Measurements from ENCODE around the gene TFDP2. TPM values are rescaled to one million over a fixed set of nuclear protein-coding genes. Genes with fewer than 3 reads are reported as not detected.

Gene TFDP2
- total RNA-seq, 1 experiment from 2014 or later, result 76.0 TPM

GRCh38 chr3:142159083-142159740, 9.9 kb upstream of the TFDP2 start:
- H3K18ac ChIP-seq (ENCODE audit: insufficient read length, low read depth, low read length), result no peak overlapping the region
- peaks cover 0 to 7% (median 6%) of the 10 kb centered on the region in 3 experiments; a peak in 3 of 7 replicates for H3K36me3 Mint-ChIP-seq (ENCODE audit: insufficient read depth in 1 of 3, low read depth in 3 of 3)
- WGBS (ENCODE audit: extremely low coverage, insufficient read length, low lambda C conversion rate), result no CpG with 5 or more reads among the region's 4 CpGs
- no peaks in the 10 kb centered on the region for H3K23me2 ChIP-seq (ENCODE audit: insufficient read length, low read depth, low read length, poor library complexity, severe bottlenecking)
- H2BK12ac ChIP-seq (ENCODE audit: insufficient read length, low read depth, low read length), result no peak overlapping the region
- no peaks in the 10 kb centered on the region for H3K27me3 ChIP-seq (ENCODE audit: insufficient read depth, low read length)
- no peak overlapping the region for H4K5ac ChIP-seq (ENCODE audit: insufficient read length, low read depth, low read length)
- no peaks in the 10 kb centered on the region for H4K20me1 ChIP-seq (ENCODE audit: control insufficient read depth, insufficient read depth, insufficient read length)
- H2AFZ ChIP-seq (ENCODE audit: low read length), result no peak overlapping the region
- H2BK15ac ChIP-seq (ENCODE audit: low read depth, low read length), result no peak overlapping the region
- no peak overlapping the region for H2BK5ac ChIP-seq (ENCODE audit: insufficient read length, low read length)
- no peak overlapping the region for H3K27ac Mint-ChIP-seq
- H4K8ac ChIP-seq (replicated peaks; ENCODE audit: insufficient read length, low read depth, low read length), result no peak overlapping the region
- no peak overlapping the region for H3K4me3 Mint-ChIP-seq
- no peak overlapping the region for H3K23ac ChIP-seq (ENCODE audit: insufficient read length, low read depth, low read length)
- H3K4ac ChIP-seq (ENCODE audit: low read depth, low read length), result no peak overlapping the region
- no peak overlapping the region for H2BK20ac ChIP-seq (ENCODE audit: low read depth, low read length, poor library complexity, severe bottlenecking)
- H3K9me3 Mint-ChIP-seq, result no peaks in the 10 kb centered on the region
- H2AK5ac ChIP-seq (ENCODE audit: insufficient read length, low read length), result no peak overlapping the region
- H3K79me2 ChIP-seq (ENCODE audit: insufficient read depth, low read length), result no peaks in the 10 kb centered on the region
- H3K4me1 ChIP-seq (ENCODE audit: insufficient read depth, low read length), result no peaks in the 10 kb centered on the region
- no peak overlapping the region for H2BK120ac ChIP-seq (ENCODE audit: low read depth, low read length, poor library complexity, severe bottlenecking)
- TF ChIP-seq, protein P1, sequence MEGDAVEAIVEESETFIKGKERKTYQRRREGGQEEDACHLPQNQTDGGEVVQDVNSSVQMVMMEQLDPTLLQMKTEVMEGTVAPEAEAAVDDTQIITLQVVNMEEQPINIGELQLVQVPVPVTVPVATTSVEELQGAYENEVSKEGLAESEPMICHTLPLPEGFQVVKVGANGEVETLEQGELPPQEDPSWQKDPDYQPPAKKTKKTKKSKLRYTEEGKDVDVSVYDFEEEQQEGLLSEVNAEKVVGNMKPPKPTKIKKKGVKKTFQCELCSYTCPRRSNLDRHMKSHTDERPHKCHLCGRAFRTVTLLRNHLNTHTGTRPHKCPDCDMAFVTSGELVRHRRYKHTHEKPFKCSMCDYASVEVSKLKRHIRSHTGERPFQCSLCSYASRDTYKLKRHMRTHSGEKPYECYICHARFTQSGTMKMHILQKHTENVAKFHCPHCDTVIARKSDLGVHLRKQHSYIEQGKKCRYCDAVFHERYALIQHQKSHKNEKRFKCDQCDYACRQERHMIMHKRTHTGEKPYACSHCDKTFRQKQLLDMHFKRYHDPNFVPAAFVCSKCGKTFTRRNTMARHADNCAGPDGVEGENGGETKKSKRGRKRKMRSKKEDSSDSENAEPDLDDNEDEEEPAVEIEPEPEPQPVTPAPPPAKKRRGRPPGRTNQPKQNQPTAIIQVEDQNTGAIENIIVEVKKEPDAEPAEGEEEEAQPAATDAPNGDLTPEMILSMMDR (conservative IDR thresholded peaks at IDR 0.05), result no peak
- DNase-seq, result no peak
- no peak overlapping the region for H3K4me2 ChIP-seq (ENCODE audit: insufficient read depth, insufficient read length, low read length)
- no peak overlapping the region for H3K14ac ChIP-seq (ENCODE audit: insufficient read depth, low read length)
- H3T11ph ChIP-seq (ENCODE audit: low read length), result no peak overlapping the region
- H3K4me1 Mint-ChIP-seq, result peaks cover 0 to under 1% of the 10 kb centered on the region in 2 experiments; a peak in 1 of 4 replicates
- H3K56ac ChIP-seq (ENCODE audit: insufficient read length, low read depth, low read length), result no peak overlapping the region
- H3K9me3 ChIP-seq (ENCODE audit: control insufficient read depth, low read depth, low read length), result no peaks in the 10 kb centered on the region
- H3K9ac ChIP-seq (ENCODE audit: extremely low read depth, insufficient read length, low read length), result no peak overlapping the region
- H3K27me3 Mint-ChIP-seq (ENCODE audit: low read depth), result no peaks in the 10 kb centered on the region
- H3K79me1 ChIP-seq (ENCODE audit: insufficient read depth, low read depth, low read length, poor library complexity, severe bottlenecking), result no peaks in the 10 kb centered on the region
- no peak overlapping the region for H4K91ac ChIP-seq (ENCODE audit: insufficient read length, low read depth, low read length)
- no peak overlapping the region for H3K27ac ChIP-seq (ENCODE audit: insufficient read length, low read depth, low read length)
